ENCODE measurements around the gene MRPS6. TPM values are rescaled to one million over a fixed set of nuclear protein-coding genes. Genes with fewer than 3 reads are reported as not detected.
A peak's percentile ranks its signal among the peaks of the same experiment; 100 is the strongest.

The MRPS6 gene
- total and polyA plus RNA-seq, 10 of the 15 experiments (the other 5 are each of a cell fraction or from before 2014, with no cell fraction given): 32.5 to 232 (median 90.3) TPM

DNA sequence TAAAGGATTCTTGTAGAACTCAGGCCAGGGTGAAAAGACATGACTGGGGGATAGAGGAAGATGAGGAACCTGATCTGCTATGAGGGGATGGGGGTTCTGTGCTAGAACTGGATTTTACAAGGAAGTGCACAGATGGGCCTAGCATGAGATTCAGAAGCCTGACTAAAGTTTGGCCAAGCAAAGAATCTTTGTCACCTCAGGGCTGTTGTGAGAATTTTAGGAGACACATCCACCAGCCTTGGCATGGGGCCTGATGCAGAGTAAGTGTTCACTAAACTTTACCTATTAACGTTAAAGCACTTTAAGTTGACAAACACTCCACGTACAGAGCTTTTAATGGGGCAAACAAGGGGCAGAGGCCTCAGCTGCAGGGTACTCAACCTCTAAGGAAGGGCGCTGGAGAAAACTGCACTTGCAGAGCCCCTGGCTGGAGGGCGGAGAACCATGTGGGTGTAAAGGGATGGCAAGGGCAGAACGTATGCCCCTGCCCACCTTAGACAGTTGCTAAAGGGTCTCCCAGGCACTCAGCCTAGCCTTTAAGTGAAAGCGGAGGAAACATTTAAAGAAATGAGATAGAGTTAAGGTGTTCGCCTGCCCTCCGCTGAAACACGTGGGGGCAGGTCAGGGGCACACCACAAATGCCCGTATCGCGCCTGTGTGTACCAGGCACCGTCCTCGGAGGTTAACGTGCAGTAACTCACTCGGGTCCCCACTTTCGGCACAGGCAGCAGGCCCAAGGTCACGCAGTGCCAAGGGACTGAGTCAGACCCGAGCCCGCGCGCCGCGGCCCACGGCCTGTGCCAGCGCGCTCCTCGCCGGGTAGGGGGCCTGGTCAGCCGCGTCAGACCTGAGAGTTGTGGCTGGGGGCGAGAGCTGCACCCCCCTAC lies 990 bp upstream of the MRPS6 start (continued):
- TF ChIP-seq, protein P1, sequence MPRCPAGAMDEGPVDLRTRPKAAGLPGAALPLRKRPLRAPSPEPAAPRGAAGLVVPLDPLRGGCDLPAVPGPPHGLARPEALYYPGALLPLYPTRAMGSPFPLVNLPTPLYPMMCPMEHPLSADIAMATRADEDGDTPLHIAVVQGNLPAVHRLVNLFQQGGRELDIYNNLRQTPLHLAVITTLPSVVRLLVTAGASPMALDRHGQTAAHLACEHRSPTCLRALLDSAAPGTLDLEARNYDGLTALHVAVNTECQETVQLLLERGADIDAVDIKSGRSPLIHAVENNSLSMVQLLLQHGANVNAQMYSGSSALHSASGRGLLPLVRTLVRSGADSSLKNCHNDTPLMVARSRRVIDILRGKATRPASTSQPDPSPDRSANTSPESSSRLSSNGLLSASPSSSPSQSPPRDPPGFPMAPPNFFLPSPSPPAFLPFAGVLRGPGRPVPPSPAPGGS (IDR thresholded peaks at IDR 0.05; ENCODE audit: borderline replicate concordance, insufficient read depth, low read depth, low read length, poor library complexity, severe bottlenecking): no peak
- TF ChIP-seq GATAD2B (conservative IDR thresholded peaks at IDR 0.05; ENCODE audit: low read depth): 0 out of 2 replicates have a peak, but pooled peaks have one; percentile 39
- no peak for TF ChIP-seq ZZZ3 (IDR thresholded peaks at IDR 0.05; ENCODE audit: control insufficient read depth, insufficient read length, low read depth)
- TF ChIP-seq RUNX3 (IDR thresholded peaks at IDR 0.05; ENCODE audit: low read length): no peak
- no peak for TF ChIP-seq BRCA1 (IDR thresholded peaks at IDR 0.05; ENCODE audit: low read depth, low read length)
- TF ChIP-seq TCF7 (IDR thresholded peaks at IDR 0.05; ENCODE audit: borderline replicate concordance): no peak
- TF ChIP-seq, protein P2, sequence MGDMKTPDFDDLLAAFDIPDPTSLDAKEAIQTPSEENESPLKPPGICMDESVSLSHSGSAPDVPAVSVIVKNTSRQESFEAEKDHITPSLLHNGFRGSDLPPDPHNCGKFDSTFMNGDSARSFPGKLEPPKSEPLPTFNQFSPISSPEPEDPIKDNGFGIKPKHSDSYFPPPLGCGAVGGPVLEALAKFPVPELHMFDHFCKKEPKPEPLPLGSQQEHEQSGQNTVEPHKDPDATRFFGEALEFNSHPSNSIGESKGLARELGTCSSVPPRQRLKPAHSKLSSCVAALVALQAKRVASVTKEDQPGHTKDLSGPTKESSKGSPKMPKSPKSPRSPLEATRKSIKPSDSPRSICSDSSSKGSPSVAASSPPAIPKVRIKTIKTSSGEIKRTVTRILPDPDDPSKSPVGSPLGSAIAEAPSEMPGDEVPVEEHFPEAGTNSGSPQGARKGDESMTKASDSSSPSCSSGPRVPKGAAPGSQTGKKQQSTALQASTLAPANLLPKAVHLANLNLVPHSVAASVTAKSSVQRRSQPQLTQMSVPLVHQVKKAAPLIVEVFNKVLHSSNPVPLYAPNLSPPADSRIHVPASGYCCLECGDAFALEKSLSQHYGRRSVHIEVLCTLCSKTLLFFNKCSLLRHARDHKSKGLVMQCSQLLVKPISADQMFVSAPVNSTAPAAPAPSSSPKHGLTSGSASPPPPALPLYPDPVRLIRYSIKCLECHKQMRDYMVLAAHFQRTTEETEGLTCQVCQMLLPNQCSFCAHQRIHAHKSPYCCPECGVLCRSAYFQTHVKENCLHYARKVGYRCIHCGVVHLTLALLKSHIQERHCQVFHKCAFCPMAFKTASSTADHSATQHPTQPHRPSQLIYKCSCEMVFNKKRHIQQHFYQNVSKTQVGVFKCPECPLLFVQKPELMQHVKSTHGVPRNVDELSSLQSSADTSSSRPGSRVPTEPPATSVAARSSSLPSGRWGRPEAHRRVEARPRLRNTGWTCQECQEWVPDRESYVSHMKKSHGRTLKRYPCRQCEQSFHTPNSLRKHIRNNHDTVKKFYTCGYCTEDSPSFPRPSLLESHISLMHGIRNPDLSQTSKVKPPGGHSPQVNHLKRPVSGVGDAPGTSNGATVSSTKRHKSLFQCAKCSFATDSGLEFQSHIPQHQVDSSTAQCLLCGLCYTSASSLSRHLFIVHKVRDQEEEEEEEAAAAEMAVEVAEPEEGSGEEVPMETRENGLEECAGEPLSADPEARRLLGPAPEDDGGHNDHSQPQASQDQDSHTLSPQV (IDR thresholded peaks at IDR 0.05): no peak
- TF ChIP-seq RCOR1 (conservative IDR thresholded peaks at IDR 0.05; ENCODE audit: low read depth, low read length): no peak
- TF ChIP-seq, protein P3, sequence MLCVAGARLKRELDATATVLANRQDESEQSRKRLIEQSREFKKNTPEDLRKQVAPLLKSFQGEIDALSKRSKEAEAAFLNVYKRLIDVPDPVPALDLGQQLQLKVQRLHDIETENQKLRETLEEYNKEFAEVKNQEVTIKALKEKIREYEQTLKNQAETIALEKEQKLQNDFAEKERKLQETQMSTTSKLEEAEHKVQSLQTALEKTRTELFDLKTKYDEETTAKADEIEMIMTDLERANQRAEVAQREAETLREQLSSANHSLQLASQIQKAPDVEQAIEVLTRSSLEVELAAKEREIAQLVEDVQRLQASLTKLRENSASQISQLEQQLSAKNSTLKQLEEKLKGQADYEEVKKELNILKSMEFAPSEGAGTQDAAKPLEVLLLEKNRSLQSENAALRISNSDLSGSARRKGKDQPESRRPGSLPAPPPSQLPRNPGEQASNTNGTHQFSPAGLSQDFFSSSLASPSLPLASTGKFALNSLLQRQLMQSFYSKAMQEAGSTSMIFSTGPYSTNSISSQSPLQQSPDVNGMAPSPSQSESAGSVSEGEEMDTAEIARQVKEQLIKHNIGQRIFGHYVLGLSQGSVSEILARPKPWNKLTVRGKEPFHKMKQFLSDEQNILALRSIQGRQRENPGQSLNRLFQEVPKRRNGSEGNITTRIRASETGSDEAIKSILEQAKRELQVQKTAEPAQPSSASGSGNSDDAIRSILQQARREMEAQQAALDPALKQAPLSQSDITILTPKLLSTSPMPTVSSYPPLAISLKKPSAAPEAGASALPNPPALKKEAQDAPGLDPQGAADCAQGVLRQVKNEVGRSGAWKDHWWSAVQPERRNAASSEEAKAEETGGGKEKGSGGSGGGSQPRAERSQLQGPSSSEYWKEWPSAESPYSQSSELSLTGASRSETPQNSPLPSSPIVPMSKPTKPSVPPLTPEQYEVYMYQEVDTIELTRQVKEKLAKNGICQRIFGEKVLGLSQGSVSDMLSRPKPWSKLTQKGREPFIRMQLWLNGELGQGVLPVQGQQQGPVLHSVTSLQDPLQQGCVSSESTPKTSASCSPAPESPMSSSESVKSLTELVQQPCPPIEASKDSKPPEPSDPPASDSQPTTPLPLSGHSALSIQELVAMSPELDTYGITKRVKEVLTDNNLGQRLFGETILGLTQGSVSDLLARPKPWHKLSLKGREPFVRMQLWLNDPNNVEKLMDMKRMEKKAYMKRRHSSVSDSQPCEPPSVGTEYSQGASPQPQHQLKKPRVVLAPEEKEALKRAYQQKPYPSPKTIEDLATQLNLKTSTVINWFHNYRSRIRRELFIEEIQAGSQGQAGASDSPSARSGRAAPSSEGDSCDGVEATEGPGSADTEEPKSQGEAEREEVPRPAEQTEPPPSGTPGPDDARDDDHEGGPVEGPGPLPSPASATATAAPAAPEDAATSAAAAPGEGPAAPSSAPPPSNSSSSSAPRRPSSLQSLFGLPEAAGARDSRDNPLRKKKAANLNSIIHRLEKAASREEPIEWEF (IDR thresholded peaks at IDR 0.05; ENCODE audit: insufficient replicate concordance, low read depth, low read length): no peak
- 0 out of 2 replicates have a peak, but pooled peaks have one; percentile 56 for TF ChIP-seq LARP7 (IDR thresholded peaks at IDR 0.05)
- TF ChIP-seq HDGF (IDR thresholded peaks at IDR 0.05): no peak
- TF ChIP-seq DPF2 (IDR thresholded peaks at IDR 0.05): peak; percentile 18; the same call in 1 of the 2 replicates
- TF ChIP-seq POLR2AphosphoS5 (IDR thresholded peaks at IDR 0.05; ENCODE audit: low read length): no peak
- no peak for TF ChIP-seq SMAD5 (IDR thresholded peaks at IDR 0.05; ENCODE audit: low read depth)
- TF ChIP-seq ATF7 (IDR thresholded peaks at IDR 0.05; ENCODE audit: low read depth): no peak
- TF ChIP-seq, protein P4, sequence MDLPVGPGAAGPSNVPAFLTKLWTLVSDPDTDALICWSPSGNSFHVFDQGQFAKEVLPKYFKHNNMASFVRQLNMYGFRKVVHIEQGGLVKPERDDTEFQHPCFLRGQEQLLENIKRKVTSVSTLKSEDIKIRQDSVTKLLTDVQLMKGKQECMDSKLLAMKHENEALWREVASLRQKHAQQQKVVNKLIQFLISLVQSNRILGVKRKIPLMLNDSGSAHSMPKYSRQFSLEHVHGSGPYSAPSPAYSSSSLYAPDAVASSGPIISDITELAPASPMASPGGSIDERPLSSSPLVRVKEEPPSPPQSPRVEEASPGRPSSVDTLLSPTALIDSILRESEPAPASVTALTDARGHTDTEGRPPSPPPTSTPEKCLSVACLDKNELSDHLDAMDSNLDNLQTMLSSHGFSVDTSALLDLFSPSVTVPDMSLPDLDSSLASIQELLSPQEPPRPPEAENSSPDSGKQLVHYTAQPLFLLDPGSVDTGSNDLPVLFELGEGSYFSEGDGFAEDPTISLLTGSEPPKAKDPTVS (IDR thresholded peaks at IDR 0.05; ENCODE audit: low read depth, low read length): no peak
- no peak for TF ChIP-seq KDM1A (IDR thresholded peaks at IDR 0.05; ENCODE audit: borderline replicate concordance)
- no peak for TF ChIP-seq JUND (IDR thresholded peaks at IDR 0.05; ENCODE audit: low read depth, low read length)

All from GM12878 (cell line).